GM19468 (cell line): ENCODE data around the gene HIVEP1.
"Not testable (repeated sequence)": the region's sequence is repeated elsewhere in the genome, so short reads cannot be mapped to it uniquely, and the experiment has no call there.

Experiments
- ATAC-seq: cut with Tn5 transposase; IDR thresholded peaks from one replicate; pipeline ENCODE4 v1.9.1; 2021; ENCODE audit warnings: mild to moderate bottlenecking, moderate library complexity, moderate number of reproducible peaks; ENCODE audit not compliant: unreplicated experiment; ENCODE audit errors: extremely low read depth

Gene HIVEP1

GRCh38 chr6:12171717-12172116 lies 159.6 kb downstream of the HIVEP1 start:
- ATAC-seq, result no peak

DNA sequence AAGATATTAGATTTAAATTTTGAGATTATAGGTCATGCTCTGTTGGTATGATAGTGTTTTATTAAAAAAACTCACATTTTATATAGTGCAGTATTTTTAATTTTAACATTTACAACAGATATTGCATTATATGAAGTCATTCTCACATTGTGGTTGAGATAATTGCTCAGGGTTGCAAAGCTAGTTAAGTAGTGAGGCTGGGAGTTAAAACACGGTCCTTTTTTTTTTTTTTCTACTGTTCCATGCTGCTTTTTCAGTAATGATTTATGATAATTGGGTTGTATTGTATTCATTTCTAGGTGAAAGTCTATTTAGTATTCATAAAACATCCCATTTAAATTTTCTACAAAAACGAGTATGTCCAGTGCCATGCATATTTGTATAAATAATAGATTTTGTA lies 160.5 kb downstream of the HIVEP1 start:
- no peak for ATAC-seq

DNA sequence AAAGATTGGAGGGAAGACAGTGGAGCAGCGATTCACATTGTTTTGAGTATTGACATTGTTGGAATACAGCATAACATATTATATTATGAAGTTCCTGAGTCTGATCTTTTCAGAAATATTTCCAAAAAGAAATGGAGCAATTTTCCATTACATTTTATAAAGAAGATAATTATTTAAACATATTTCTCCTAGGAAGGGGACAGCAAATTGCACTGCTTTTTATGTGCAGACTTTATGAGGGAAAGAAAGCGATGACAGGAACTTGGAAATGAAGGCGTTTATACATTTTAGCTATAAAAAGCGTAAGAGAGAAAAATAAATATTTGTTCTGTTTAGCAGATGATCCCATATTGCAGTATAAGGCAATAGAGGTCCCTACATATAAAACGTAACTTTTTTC lies 161.1 kb downstream of the HIVEP1 start:
- no peak for ATAC-seq

DNA sequence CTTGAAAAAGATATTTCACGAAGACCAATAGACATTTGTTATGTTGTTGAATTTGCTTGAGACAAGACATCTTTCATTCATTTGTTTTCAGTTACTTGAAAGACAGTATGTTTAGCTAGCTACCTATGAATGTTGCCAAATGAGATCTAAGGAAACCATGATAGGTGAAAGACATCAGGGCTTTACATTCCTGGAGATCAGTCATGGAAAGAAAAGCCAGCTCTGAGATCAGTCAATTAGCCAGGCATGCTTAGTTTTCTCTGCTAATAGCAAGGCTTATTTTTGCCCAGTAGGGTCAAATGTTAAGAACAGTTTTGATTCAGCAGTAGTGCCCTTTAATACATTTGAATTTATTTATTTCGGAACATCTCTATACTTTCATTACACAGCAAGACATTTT lies 161.5 kb downstream of the HIVEP1 start:
- ATAC-seq, result no peak

DNA sequence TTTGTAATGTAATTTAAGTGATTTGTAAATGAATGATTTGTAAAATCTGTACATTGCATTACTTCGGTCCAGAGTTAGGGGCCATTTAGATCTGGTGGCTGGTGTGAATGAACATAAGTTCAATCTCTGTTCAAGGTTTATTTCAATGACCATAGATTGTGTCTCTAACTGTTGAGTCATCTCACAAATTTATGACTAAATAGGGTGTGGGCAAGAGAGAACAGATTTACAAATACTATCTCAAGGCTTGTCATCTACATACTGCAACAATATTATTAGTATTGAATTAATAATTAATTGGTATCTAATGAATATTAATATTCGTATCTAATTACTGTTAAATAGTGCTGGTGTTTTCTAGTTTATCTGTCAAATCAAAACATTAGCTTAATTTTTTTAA lies 162.8 kb downstream of the HIVEP1 start:
- no peak for ATAC-seq

- no peak for ATAC-seq
Measured at GRCh38 chr6:12175626-12176025, 163.5 kb downstream of the HIVEP1 start.

DNA sequence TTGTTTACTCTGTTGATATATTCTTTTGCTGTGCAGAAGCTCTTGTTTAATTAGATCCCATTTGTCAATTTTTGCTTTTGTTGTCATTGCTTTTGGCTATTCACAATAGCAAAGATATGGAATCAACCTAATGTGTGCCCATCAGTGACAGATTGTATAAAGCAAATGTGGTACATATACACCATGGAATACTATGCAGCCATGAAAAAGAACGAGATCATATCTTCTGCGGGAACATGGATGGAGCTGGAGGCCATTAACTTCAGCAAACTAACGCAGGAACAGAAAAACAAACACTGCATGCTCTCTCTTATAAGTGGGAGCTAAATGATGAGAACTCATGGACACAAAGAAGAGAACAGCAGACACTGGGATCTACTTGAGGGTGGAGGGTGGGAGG lies 164.7 kb downstream of the HIVEP1 start:
- ATAC-seq, result not testable (repeated sequence)

DNA sequence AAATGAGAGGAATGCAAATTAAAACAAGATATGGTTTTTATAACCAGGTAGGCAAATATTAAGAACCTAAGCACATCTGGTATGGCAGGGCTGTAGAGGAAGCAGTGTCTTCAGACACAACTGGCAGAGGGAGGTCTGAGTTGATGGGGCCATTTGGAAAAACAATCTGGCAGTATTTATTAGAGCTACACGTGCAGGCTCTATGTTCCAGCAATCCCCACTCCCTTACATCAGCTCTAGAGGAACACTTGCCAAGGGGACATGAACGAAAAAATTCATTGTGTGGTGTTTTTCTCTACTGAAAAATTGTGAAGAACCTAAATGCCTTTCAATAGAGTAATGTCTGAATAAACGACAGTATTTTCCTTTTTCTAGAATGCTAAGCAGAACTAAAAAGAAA lies 166.4 kb downstream of the HIVEP1 start:
- no peak for ATAC-seq

DNA sequence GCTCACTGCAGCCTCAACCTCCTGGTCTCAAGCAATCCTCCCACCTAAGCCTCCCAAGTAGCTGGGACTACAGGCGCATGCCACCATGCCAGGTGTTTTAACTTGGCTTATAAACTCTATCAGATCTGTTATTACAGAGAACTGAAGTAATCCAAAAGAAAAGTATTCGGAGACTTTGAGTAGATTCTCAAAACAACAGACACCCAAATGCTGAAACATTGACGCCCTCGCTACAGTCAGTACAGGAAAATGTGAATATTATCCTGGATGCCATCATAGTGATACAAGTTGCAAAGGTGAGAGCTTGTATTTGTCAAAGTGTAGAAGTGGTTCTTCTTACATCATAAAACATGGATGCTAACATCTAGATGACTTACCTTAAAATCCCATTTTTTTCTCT lies 169.4 kb downstream of the HIVEP1 start:
- no peak for ATAC-seq

DNA sequence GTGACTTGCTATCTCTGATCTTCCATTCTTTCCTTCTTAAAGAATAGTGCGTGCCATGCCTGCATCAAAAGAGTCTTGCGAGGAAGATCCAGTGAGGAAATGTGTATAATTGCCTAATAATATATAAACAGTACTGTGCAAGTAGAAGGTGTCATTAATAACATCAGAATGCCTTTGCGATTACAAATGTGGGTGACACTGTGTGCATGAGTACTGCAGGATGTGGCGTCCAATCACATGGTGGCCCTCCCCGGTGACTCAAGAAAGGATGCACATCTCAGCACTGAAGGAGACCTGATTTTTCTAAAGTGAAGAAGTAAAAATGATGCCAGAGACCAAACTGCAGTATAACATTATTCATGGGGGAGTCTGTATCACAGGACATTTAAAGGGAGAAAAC lies 170.6 kb downstream of the HIVEP1 start:
- ATAC-seq, result no peak

GRCh38 chr6:12185081-12185673 lies 173.1 kb downstream of the HIVEP1 start:
- no peak for ATAC-seq

DNA sequence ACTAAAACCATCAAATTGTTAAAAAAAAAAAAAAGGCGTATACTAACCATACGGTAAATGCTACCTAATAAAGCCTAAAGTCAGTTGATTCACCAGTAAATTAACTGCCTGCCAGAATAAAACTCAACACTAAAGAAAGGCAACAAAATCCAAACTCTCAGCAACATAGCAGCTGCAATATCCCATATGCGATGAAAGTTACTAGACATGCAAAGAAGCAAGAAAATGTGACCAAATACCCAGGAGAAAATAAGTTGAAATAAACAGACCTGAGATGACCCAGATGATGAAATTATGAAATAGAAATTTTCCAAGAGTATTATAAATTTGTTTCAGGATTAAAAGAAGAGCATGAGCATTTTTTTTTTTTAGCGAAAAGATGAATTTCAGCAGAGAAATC lies 174.4 kb downstream of the HIVEP1 start:
- no peak for ATAC-seq

DNA sequence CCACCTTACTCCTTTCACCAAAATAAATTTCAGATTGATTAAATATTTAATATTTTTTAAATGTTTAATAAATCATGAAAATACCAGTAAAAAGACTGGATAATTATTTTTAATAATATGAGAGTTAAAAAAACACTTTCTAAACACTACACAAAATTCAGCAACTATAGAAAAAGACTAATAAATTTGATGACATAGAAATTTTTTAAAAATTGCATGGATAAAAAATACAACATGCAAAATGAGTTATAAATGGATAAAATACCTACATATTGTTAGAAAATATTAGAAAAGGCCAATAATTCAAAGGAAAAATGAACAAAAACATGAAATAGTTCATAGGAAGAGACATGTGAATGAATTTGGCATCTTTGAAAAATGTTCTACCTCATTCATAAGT lies 177.0 kb downstream of the HIVEP1 start:
- no peak for ATAC-seq

GRCh38 chr6:12189661-12190060 lies 177.5 kb downstream of the HIVEP1 start:
- ATAC-seq, result no peak

DNA sequence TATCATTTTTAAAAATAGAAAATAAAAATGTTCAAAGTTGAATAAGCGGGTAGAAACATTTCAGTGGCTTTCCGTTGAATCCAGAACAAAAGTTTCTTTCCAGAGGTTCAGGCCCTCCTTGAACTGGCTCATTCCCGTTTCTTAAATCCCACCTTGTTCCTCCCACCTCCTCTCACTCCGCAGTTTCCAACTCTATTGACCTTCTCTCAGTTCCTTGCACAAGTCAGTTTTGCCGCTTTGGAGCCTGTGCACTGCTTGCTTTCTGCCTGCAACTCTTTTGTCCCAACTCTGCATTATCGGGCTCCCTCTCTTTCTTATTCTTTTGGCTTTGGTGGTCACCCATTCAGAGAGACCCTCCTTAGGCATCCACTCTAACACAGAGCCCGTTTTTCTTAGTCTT lies 178.1 kb downstream of the HIVEP1 start:
- ATAC-seq, result no peak

GRCh38 chr6:12196326-12196936 lies 184.3 kb downstream of the HIVEP1 start:
- no peak for ATAC-seq

DNA sequence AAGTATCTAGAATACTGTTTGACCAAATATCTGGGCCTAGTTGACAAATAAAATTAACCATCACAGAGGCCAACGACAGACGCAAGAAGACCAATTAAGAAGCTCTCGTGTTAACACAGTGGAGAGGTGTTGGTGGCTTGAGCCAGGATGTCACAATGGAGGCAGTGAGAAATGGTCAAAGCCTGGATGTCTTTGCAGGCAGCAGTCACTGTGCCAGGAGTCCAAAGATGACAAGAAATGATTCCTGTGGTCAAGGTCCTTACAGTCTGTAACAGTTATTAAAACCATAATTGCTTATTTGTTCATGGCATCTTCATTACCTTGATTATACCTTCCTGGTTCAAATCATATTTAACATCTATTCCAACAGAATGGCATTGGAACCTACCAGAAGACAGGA lies 186.7 kb downstream of the HIVEP1 start:
- ATAC-seq, result no peak

GRCh38 chr6:12200015-12200564 lies 188.0 kb downstream of the HIVEP1 start:
- ATAC-seq, result no peak

DNA sequence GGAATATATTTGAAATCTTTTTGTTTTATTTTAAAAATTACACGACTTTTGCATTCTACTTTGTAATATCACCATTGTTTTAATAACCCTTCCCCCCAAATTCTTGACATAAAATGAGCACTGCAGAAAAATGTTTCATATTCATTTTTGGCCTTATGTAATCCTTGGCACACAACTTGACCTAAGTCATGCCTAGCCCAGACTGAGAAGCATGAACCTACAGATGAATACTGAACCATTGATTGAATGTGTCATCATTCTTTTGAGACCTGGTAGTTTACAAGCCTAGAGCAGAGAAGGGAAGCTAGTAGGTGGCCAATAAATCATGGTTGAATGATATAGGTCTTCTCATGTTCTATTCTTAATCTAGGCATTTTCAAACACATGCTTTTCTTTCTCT lies 188.6 kb downstream of the HIVEP1 start:
- no peak for ATAC-seq

DNA sequence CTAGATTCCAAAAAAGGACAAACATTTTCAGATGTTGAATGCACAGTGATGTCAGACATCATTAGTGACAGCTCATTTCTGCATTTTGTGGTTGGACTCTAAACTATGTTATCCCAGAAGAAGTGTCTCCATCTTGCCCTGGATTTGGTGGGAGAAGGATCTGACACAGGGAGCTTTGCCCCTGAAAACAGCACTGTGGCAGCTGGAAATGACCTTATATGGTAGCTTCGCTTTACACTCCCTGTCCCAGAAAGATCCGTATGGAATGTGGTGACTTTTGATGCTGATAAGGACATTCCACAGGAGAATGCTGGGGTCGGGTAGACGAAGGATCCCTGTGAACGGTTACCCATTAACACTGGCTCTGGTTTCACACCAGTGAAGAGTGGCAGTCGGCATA lies 190.9 kb downstream of the HIVEP1 start:
- no peak for ATAC-seq

DNA sequence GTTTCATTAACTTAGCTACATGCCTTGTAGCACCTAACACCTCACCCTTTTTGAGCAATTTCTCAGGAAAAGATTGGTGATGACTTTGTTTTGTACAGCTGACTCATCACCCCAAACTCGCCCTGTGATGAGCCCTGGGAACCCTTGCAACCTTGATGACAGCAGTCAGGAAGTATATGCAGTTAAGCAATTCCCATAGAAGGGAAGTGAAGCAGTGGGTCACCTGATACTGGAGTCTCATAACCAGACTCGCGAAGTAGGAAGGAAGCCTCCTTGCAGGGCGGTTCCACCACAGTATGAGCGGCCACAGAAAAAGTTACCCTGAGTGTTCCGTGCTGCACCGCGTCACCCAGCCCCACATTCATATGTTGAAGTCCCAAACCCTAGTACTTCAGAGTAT lies 196.1 kb downstream of the HIVEP1 start:
- no peak for ATAC-seq

- ATAC-seq, result no peak
Measured at GRCh38 chr6:12208673-12209072, 196.6 kb downstream of the HIVEP1 start.
